HepG2 (cell line): ENCODE data around the gene MAP1LC3C.

ENCODE experiments used
- ZNF709 ChIP-seq: sonication (generic); formaldehyde crosslinking; IDR thresholded peaks from 2 replicates; pipeline ENCODE4 v1.5.0; 2020; ENCODE audit warnings: mild to moderate bottlenecking, missing genetic modification reagents
- TF ChIP-seq, protein P1 (sequence below): sonication (generic); formaldehyde crosslinking; IDR thresholded peaks from 2 replicates; pipeline ENCODE4 v1.5.0; 2020; ENCODE audit warnings: mild to moderate bottlenecking, missing genetic modification reagents, moderate library complexity

DNA sequence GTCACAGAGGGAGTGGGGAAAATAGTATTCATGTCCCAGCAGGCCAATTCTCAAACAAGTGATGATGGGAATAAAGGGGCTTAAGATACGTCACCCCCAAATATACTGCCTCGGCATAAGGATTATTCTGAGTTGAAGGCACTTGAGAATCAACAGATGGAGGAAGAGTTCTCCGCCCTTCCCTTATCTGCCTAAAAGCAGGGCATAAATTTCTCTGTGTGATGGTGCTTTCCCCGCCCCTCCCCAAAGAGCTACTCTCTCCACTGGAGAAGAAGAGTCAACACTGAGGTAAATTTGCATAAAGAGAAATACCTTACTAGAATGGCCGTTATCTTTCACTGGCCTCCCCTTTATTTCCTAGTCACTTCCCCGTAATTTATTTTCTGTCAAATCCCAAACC, 22.7 kb downstream of the MAP1LC3C start:
- TF ChIP-seq, protein P1, sequence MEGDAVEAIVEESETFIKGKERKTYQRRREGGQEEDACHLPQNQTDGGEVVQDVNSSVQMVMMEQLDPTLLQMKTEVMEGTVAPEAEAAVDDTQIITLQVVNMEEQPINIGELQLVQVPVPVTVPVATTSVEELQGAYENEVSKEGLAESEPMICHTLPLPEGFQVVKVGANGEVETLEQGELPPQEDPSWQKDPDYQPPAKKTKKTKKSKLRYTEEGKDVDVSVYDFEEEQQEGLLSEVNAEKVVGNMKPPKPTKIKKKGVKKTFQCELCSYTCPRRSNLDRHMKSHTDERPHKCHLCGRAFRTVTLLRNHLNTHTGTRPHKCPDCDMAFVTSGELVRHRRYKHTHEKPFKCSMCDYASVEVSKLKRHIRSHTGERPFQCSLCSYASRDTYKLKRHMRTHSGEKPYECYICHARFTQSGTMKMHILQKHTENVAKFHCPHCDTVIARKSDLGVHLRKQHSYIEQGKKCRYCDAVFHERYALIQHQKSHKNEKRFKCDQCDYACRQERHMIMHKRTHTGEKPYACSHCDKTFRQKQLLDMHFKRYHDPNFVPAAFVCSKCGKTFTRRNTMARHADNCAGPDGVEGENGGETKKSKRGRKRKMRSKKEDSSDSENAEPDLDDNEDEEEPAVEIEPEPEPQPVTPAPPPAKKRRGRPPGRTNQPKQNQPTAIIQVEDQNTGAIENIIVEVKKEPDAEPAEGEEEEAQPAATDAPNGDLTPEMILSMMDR (CRISPR knock-in tag), result no peak
- no peak for TF ChIP-seq ZNF709 (CRISPR knock-in tag)
